H9 (cell line): Measurements from ENCODE around the gene GPR137. TPM values are rescaled to one million over a fixed set of nuclear protein-coding genes. Genes with fewer than 3 reads are reported as not detected.

Experiments used
- DNase-seq: peaks from one replicate; pipeline ENCODE4 v3.0.0-alpha.2; 2017
- H2AFZ ChIP-seq: one replicate; pipeline ENCODE4 v1.6.1; 2013; ENCODE audit warnings: mild to moderate bottlenecking, low read length, control low read depth, moderate library complexity
- H2AK5ac ChIP-seq: 2 replicates; pipeline ENCODE4 v1.6.1; 2013; ENCODE audit warnings: low read length, control low read depth, mixed read lengths; ENCODE audit not compliant: insufficient read length
- H2BK120ac ChIP-seq: one replicate; pipeline ENCODE4 v1.6.1; 2013; ENCODE audit warnings: low read depth, mild to moderate bottlenecking, low read length, control low read depth, inconsistent platforms; ENCODE audit not compliant: poor library complexity, severe bottlenecking
- H2BK12ac ChIP-seq: 2 replicates; pipeline ENCODE4 v1.6.1; 2013; ENCODE audit warnings: low read length, control low read depth, mixed read lengths, low read depth; ENCODE audit not compliant: insufficient read length
- H2BK15ac ChIP-seq: 2 replicates; pipeline ENCODE4 v1.6.1; 2013; ENCODE audit warnings: low read depth, low read length, control low read depth
- H2BK20ac ChIP-seq: one replicate; pipeline ENCODE4 v1.6.1; 2013; ENCODE audit warnings: low read depth, mild to moderate bottlenecking, low read length, control low read depth, inconsistent platforms; ENCODE audit not compliant: poor library complexity, severe bottlenecking
- H2BK5ac ChIP-seq: 2 replicates; pipeline ENCODE4 v1.6.1; 2013; ENCODE audit warnings: low read length, control low read depth, mixed read lengths; ENCODE audit not compliant: insufficient read length
- H3K14ac ChIP-seq: 2 replicates; pipeline ENCODE4 v1.6.1; 2013; ENCODE audit warnings: low read length, control low read depth; ENCODE audit not compliant: insufficient read depth
- H3K18ac ChIP-seq: 2 replicates; pipeline ENCODE4 v1.6.1; 2013; ENCODE audit warnings: low read depth, mild to moderate bottlenecking, mixed read lengths, low read length, control low read depth; ENCODE audit not compliant: insufficient read length
- H3K23ac ChIP-seq: 2 replicates; pipeline ENCODE4 v1.6.1; 2013; ENCODE audit warnings: low read length, control low read depth, mixed read lengths, low read depth; ENCODE audit not compliant: insufficient read length
- H3K23me2 ChIP-seq: 2 replicates; pipeline ENCODE4 v1.6.1; 2013; ENCODE audit warnings: low read depth, mild to moderate bottlenecking, mixed read lengths, low read length, control low read depth; ENCODE audit not compliant: insufficient read length, poor library complexity, severe bottlenecking
- H3K27ac ChIP-seq: 2 replicates; pipeline ENCODE4 v1.5.1; 2013; ENCODE audit warnings: low read length, control low read depth, mixed read lengths, low read depth; ENCODE audit not compliant: insufficient read length
- H3K27me3 ChIP-seq: 2 replicates; pipeline ENCODE4 v1.6.1; 2013; ENCODE audit warnings: low read length, control low read depth, inconsistent platforms; ENCODE audit not compliant: insufficient read depth
- H3K4ac ChIP-seq: 2 replicates; pipeline ENCODE4 v1.6.1; 2013; ENCODE audit warnings: low read depth, mild to moderate bottlenecking, control low read depth, inconsistent platforms, low read length, moderate library complexity
- H3K4me1 ChIP-seq: 2 replicates; pipeline ENCODE4 v1.6.1; 2013; ENCODE audit warnings: low read length, control low read depth, inconsistent platforms; ENCODE audit not compliant: insufficient read depth
- H3K4me2 ChIP-seq: 2 replicates; pipeline ENCODE4 v1.6.1; 2013; ENCODE audit warnings: low read length, control low read depth, mixed read lengths; ENCODE audit not compliant: insufficient read length, insufficient read depth
- H3K56ac ChIP-seq: 2 replicates; pipeline ENCODE4 v1.6.1; 2013; ENCODE audit warnings: low read depth, mild to moderate bottlenecking, mixed read lengths, low read length, control low read depth; ENCODE audit not compliant: insufficient read length
- H3K79me1 ChIP-seq: 2 replicates; pipeline ENCODE4 v1.6.1; 2013; ENCODE audit warnings: low read depth, mild to moderate bottlenecking, moderate library complexity, low read length, control low read depth, inconsistent platforms; ENCODE audit not compliant: insufficient read depth, poor library complexity, severe bottlenecking
- H3K79me2 ChIP-seq: 2 replicates; pipeline ENCODE4 v1.6.1; 2013; ENCODE audit warnings: low read length, control low read depth, inconsistent platforms; ENCODE audit not compliant: insufficient read depth
- H3K9ac ChIP-seq: 2 replicates; pipeline ENCODE4 v1.6.1; 2013; ENCODE audit warnings: low read length, control low read depth, mixed read lengths; ENCODE audit not compliant: insufficient read length; ENCODE audit errors: extremely low read depth
- H3K9me3 ChIP-seq: one replicate; pipeline ENCODE4 v1.6.1; 2013; ENCODE audit warnings: low read depth, low read length, inconsistent platforms; ENCODE audit not compliant: control insufficient read depth
- H3T11ph ChIP-seq: one replicate; pipeline ENCODE4 v1.6.1; 2013; ENCODE audit warnings: mild to moderate bottlenecking, low read length, control low read depth, inconsistent platforms
- H4K20me1 ChIP-seq: one replicate; pipeline ENCODE4 v1.6.1; 2013; ENCODE audit not compliant: control insufficient read depth, insufficient read length, insufficient read depth
- H4K5ac ChIP-seq: 2 replicates; pipeline ENCODE4 v1.6.1; 2013; ENCODE audit warnings: low read depth, mild to moderate bottlenecking, mixed read lengths, low read length, control low read depth; ENCODE audit not compliant: insufficient read length
- H4K8ac ChIP-seq: replicated peaks from 2 replicates; pipeline ENCODE4 v1.6.1; 2013; ENCODE audit warnings: low read length, control low read depth, mixed read lengths, low read depth; ENCODE audit not compliant: insufficient read length
- H4K91ac ChIP-seq: 2 replicates; pipeline ENCODE4 v1.6.1; 2013; ENCODE audit warnings: low read depth, mild to moderate bottlenecking, moderate library complexity, mixed read lengths, low read length, control low read depth; ENCODE audit not compliant: insufficient read length
- H3K27ac Mint-ChIP-seq, 3 experiments: 2 replicates in 2 of 3; 3 replicates in 1 of 3; pipeline ENCODE4 v1.8.0; 2020 to 2021; ENCODE audit warnings: mixed read lengths in 3 of 3, mild to moderate bottlenecking in 1 of 3, moderate library complexity in 1 of 3
- H3K27me3 Mint-ChIP-seq: 2 replicates; pipeline ENCODE4 v1.8.0; 2021; ENCODE audit warnings: low read depth, mild to moderate bottlenecking, moderate library complexity, mixed read lengths
- H3K36me3 Mint-ChIP-seq, 3 experiments: 2 replicates in 2 of 3; 3 replicates in 1 of 3; pipeline ENCODE4 v1.8.0; 2020 to 2021; ENCODE audit warnings: low read depth in 3 of 3, mixed read lengths in 3 of 3; ENCODE audit not compliant: insufficient read depth in 1 of 3
- H3K4me1 Mint-ChIP-seq, 2 experiments: 2 replicates each; pipeline ENCODE4 v1.8.0; 2020; ENCODE audit warnings: mixed read lengths in 2 of 2
- H3K4me3 Mint-ChIP-seq, 2 experiments: 2 replicates in 1 of 2; 3 replicates in 1 of 2; pipeline ENCODE4 v1.8.0; 2020 to 2021; ENCODE audit warnings: mild to moderate bottlenecking in 2 of 2, mixed read lengths in 2 of 2, moderate library complexity in 1 of 2
- H3K9me3 Mint-ChIP-seq, 2 experiments: 2 replicates in 1 of 2; 3 replicates in 1 of 2; pipeline ENCODE4 v1.8.0; 2020; ENCODE audit warnings: mild to moderate bottlenecking in 2 of 2, mixed read lengths in 2 of 2, moderate library complexity in 1 of 2
- WGBS: extraction: QIAGEN DNeasy Blood & Tissue Kit; methylation state at CpG from one replicate; pipeline ENCODE4 v1.1.7; 2013; ENCODE audit warnings: missing lambda C conversion rate, low lambda C conversion rate, mixed read lengths; ENCODE audit not compliant: insufficient read length; ENCODE audit errors: extremely low coverage; 5-methylcytosine and 5-hydroxymethylcytosine counted together
- total RNA-seq: library from RNA; stranded (reverse); gene quantifications from 2 replicates; pipeline ENCODE4 v1.2.1, GENCODE V29; 2021
- TF ChIP-seq, protein P1 (sequence below): fragments of 200-600 bp; sonication (generic); conservative IDR thresholded peaks from 3 replicates; pipeline ENCODE4 v1.8.0; 2021; ENCODE audit warnings: antibody characterized with exemption, mild to moderate bottlenecking

GPR137 gene
- total RNA-seq, 1 experiment from 2014 or later, result 39.6 TPM

DNA sequence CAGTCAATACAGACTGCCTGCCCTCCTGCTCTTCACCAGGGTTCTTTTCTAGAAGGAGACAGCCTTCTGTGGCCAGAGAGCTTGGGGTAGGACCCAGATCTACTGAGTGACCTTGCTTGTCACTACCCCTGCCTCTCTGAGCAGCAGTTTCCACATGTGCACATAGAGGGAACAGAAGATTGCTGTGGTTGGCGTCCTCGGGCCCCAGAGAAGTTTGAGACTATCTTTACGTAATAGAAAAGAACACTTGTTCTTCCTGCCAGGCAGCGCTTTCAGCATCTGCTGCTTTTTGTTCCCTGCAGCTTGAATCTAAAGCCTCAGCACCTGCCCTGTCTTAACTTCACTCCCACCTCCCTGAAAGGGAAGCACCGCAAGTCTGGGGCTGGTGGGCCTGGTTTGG is 46.6 kb upstream of the GPR137 start:
- Histone ChIP-seq H2BK20ac (no peak overlapping the region), H3K4me1 (no peaks in the 10 kb centered on the region), H2BK12ac (no peak overlapping the region), H4K20me1 (no peaks in the 10 kb centered on the region), H3K27me3 (no peaks in the 10 kb centered on the region), H3K18ac (no peak overlapping the region), H4K91ac (no peak overlapping the region), H4K5ac (no peak overlapping the region), H3K56ac (no peak overlapping the region), H4K8ac (no peak overlapping the region), H2AK5ac (no peak overlapping the region), H3K9me3 (no peaks in the 10 kb centered on the region), H3K79me1 (no peaks in the 10 kb centered on the region), H2BK15ac (no peak overlapping the region), H3K14ac (no peak overlapping the region), H3K23ac (no peak overlapping the region), H2BK5ac (no peak overlapping the region), H3K4me2 (no peak overlapping the region), H2BK120ac (no peak overlapping the region), H2AFZ (no peak overlapping the region), H3K23me2 (peaks cover 12% of the 10 kb centered on the region), H3K79me2 (peaks cover 2% of the 10 kb centered on the region; the same call in 1 of the 2 replicates), H3K27ac (no peak overlapping the region), H3K4ac (no peak overlapping the region), H3K9ac (no peak overlapping the region), H3T11ph (no peak overlapping the region)
- peaks cover 10 to 40% (median 23%) of the 10 kb centered on the region in 3 experiments for H3K36me3 Mint-ChIP-seq
- TF ChIP-seq, protein P1, sequence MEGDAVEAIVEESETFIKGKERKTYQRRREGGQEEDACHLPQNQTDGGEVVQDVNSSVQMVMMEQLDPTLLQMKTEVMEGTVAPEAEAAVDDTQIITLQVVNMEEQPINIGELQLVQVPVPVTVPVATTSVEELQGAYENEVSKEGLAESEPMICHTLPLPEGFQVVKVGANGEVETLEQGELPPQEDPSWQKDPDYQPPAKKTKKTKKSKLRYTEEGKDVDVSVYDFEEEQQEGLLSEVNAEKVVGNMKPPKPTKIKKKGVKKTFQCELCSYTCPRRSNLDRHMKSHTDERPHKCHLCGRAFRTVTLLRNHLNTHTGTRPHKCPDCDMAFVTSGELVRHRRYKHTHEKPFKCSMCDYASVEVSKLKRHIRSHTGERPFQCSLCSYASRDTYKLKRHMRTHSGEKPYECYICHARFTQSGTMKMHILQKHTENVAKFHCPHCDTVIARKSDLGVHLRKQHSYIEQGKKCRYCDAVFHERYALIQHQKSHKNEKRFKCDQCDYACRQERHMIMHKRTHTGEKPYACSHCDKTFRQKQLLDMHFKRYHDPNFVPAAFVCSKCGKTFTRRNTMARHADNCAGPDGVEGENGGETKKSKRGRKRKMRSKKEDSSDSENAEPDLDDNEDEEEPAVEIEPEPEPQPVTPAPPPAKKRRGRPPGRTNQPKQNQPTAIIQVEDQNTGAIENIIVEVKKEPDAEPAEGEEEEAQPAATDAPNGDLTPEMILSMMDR, result no peak
- H3K4me1 Mint-ChIP-seq, result peaks cover 28 to 30% of the 10 kb centered on the region in 2 experiments
- WGBS, result no CpG with 5 or more reads among the region's 5 CpGs
- no peak for DNase-seq
- H3K4me3 Mint-ChIP-seq, result peak overlapping the region in 1 of 2 experiments; percentile 26; a peak in 1 of 5 replicates
- no peak overlapping the region for H3K27ac Mint-ChIP-seq
- H3K9me3 Mint-ChIP-seq, result no peaks in the 10 kb centered on the region
- no peaks in the 10 kb centered on the region for H3K27me3 Mint-ChIP-seq
